Germinal center (tissue), 1 donor: ENCODE data around the gene ITIH1.
"Not testable (repeated sequence)": the region's sequence is repeated elsewhere in the genome, so short reads cannot be mapped to it uniquely, and the experiment has no call there.

Source experiments
- DNase-seq: peaks from one replicate; pipeline ENCODE4 v3.0.0; 2012; ENCODE audit warnings: mixed read lengths, low spot score

Gene ITIH1

GRCh38 chr3:52777127-52777958, at the start of gene ITIH1:
TSS of gene ITIH1 (plus strand) at chr3:52777599. CDS start at chr3:52777616, 17 bp downstream.
- DNase-seq = no peak

GRCh38 chr3:52728753-52729152, 48.6 kb upstream of the ITIH1 start:
- not testable (repeated sequence) for DNase-seq

- DNase-seq = no peak
Measured at GRCh38 chr3:52730681-52731080, 46.7 kb upstream of the ITIH1 start.

GRCh38 chr3:52731590-52731989, 45.8 kb upstream of the ITIH1 start:
- no peak for DNase-seq

GRCh38 chr3:52733256-52733891, 44.0 kb upstream of the ITIH1 start:
- DNase-seq = no peak

GRCh38 chr3:52739730-52740129, 37.7 kb upstream of the ITIH1 start:
- no peak for DNase-seq

- peak; percentile 37 for DNase-seq
Measured at GRCh38 chr3:52742418-52743041, 34.9 kb upstream of the ITIH1 start.

- DNase-seq = no peak
Measured at GRCh38 chr3:52743152-52743551, 34.2 kb upstream of the ITIH1 start.

- DNase-seq = no peak
Measured at GRCh38 chr3:52743721-52744120, 33.7 kb upstream of the ITIH1 start.

GRCh38 chr3:52752045-52752660, 25.2 kb upstream of the ITIH1 start:
- DNase-seq = no peak

GRCh38 chr3:52754373-52754772, 23.0 kb upstream of the ITIH1 start:
- no peak for DNase-seq

- no peak for DNase-seq
Measured at GRCh38 chr3:52756141-52756540, 21.3 kb upstream of the ITIH1 start.

GRCh38 chr3:52763466-52763865, 13.9 kb upstream of the ITIH1 start:
- DNase-seq = no peak

GRCh38 chr3:52769786-52770455, 7.5 kb upstream of the ITIH1 start:
- DNase-seq = no peak

- DNase-seq = peak; percentile 89
Measured at GRCh38 chr3:52770496-52771333, 6.7 kb upstream of the ITIH1 start, which contains the start of gene NEK4. TSS of gene NEK4 (minus strand) at chr3:52770940. CDS start at chr3:52770746, 194 bp downstream.

- DNase-seq = no peak
Measured at GRCh38 chr3:52771334-52771681, 6.1 kb upstream of the ITIH1 start.

- no peak for DNase-seq
Measured at GRCh38 chr3:52771702-52772101, 5.7 kb upstream of the ITIH1 start.

- DNase-seq = no peak
Measured at GRCh38 chr3:52773361-52774065, 3.9 kb upstream of the ITIH1 start.

GRCh38 chr3:52774066-52774713, 3.2 kb upstream of the ITIH1 start:
- DNase-seq = no peak
